Stimulated activated CD4-positive, alpha-beta T cell treated with anti-CD3 and anti-CD28 coated beads, TNF-alpha, amount 100 ng/mL, for 1 hour (primary cell): ENCODE data around the gene CBFB.

ENCODE experiments used
- DNase-seq, 3 donors: peaks; one replicate each; pipeline ENCODE4 v3.0.0-alpha.2; 2020; ENCODE audit warnings: low read depth in 3 of 3, low spot score in 1 of 3

CBFB gene

GRCh38 chr16:67016681-67017420 lies 12.1 kb upstream of the CBFB start:
- DNase-seq: no peak

DNA sequence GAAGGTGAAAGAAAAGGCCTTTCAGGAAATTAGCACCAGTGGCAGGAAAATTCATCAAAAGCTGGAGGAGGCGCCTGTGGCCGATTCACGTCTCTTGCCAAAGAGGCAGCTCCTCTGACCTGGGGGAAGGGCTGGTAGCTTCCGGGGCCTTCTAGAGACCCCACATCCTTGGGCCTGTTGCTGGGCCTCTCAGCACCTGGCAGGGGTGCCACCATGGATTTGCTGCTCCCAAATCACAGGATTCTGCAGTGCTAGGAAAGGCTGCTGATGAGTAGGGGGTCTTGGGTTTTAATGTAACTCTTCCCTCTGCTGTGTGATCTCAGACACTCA lies 11.6 kb upstream of the CBFB start:
- no peak for DNase-seq

GRCh38 chr16:67017810-67018488 lies 11.0 kb upstream of the CBFB start:
- peak; percentile 57 to 75 (median 65) for DNase-seq

DNA sequence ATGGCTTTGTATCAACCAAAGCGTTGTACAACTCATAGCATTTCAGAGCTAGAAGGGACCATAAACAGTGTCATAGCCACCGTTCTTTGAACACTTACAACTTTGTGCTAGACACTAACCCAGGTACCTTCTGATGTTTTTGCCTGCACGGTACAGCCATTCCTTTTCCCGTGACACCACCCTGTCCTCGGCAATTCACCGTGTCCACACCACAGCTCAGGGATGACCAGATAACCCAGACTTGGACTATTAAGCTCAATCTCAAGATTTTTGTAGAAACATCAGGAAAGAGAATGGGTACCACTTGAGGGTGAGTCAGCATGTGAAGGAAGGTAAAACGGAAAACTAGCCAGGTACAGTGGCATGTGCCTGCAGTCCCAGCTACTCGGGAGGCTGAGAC lies 9.8 kb upstream of the CBFB start:
- DNase-seq: no peak

- no peak for DNase-seq
Observed at GRCh38 chr16:67021321-67021720, 7.6 kb upstream of the CBFB start.

- no peak for DNase-seq
Observed at GRCh38 chr16:67022531-67023214, 6.3 kb upstream of the CBFB start.

DNA sequence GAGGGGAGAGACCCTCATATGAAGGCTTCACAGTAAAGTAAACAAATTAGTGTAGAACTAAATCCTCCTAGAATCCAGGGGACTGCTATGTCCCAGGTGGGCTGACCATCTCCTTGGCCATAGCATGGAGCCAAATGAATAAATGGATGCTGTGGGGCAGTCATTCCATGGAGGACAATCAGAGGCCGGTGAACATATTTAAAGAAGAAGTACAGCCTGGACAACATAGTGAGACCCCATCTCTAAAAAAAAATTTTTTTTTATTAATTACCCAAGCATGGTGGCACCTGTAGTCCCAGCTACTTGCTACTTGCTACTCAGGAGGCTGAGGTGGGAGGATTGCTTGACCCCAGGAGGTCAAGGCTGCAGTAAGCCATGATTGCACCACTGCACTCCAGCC lies 5.3 kb upstream of the CBFB start:
- DNase-seq: no peak

DNA sequence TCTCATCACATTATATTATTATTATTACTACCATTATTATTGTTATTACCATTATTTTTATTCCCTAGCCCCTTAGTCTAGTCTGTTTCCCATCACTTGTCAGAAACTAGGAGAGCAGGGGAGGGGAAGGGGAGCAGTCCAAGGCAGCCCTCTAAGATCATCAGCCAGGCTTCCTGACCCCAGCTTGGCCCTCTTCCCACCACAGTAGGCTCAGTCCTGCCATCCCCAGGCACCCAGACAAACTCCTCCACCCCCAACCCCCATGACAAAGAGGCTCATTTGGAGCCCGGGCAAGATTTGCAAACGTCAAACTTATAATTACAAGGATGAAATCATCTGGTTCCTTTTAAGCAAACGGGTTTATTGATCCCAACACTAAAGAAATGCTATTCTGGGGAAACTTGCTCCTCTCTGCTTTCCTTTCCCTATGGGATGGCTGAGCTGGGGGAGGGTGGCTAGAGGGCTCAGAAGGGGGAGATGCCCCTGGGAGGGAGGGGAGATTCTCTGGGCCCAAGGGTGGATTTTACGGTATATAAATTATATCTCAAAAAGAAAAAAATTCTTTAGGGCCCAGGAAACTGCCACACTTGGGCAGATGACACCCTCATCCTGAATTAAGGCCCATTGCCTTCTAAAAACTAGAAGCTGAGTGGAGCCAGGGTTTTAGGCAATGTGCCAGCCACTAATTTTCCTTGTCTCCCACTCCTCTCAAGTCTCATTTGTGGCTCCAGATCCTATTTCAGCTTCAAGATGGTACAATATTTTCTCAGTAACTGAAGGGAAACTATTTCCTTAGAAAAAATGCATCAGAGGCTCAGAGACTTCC lies 4.4 kb upstream of the CBFB start:
- DNase-seq: no peak

- no peak for DNase-seq
Observed at GRCh38 chr16:67025210-67025550, 3.8 kb upstream of the CBFB start.

GRCh38 chr16:67026570-67026969 lies 2.4 kb upstream of the CBFB start:
- DNase-seq: no peak

GRCh38 chr16:67027046-67027445 lies 1.9 kb upstream of the CBFB start:
- no peak for DNase-seq

GRCh38 chr16:67028167-67028695 lies 718 bp upstream of the CBFB start:
- no peak for DNase-seq

- DNase-seq: peak in 2 of 3 donors; percentile 17 to 46
Observed at GRCh38 chr16:67029254-67030096, 526 bp downstream of the CBFB start.

- DNase-seq: no peak
Observed at GRCh38 chr16:67030221-67030962, 1.4 kb downstream of the CBFB start.

DNA sequence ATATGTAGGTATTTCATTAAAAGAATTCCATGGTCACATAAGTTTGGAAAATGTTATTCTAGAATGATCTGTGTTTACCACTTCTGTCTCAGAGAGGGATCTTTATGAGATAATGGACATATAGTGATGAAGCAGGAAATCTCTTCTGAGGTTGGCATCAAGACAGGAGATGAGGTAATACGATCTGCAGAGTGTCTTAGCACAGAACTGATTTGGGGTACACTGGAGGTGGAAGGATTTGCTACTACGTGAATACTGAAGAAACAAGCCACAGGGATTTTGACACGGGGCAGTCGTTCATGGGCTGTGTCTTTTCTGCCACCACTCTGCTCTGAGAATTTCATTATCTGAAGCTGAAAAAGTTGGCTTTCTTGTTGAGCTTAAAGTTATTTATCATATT lies 5.5 kb downstream of the CBFB start:
- DNase-seq: no peak

DNA sequence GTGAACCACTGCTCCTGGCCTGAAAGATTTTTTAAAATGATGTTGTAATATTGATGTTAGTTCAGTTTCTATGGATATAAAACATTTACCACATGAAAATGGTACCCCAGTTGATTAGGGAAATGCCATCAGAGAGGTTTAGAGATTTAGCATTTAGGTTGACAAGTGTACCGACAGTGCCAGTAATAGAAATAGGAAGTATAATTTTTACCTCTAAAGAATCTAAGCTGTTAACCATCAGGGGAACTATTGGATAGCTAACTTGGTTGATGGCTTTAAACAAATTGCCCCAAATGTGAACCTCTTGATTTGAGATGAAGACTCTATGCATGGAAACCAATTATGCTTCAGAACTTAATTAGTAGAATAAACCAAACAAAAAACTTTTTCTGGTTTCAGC lies 6.4 kb downstream of the CBFB start:
- DNase-seq: no peak

- DNase-seq: no peak
Observed at GRCh38 chr16:67036323-67036741, 7.4 kb downstream of the CBFB start.

DNA sequence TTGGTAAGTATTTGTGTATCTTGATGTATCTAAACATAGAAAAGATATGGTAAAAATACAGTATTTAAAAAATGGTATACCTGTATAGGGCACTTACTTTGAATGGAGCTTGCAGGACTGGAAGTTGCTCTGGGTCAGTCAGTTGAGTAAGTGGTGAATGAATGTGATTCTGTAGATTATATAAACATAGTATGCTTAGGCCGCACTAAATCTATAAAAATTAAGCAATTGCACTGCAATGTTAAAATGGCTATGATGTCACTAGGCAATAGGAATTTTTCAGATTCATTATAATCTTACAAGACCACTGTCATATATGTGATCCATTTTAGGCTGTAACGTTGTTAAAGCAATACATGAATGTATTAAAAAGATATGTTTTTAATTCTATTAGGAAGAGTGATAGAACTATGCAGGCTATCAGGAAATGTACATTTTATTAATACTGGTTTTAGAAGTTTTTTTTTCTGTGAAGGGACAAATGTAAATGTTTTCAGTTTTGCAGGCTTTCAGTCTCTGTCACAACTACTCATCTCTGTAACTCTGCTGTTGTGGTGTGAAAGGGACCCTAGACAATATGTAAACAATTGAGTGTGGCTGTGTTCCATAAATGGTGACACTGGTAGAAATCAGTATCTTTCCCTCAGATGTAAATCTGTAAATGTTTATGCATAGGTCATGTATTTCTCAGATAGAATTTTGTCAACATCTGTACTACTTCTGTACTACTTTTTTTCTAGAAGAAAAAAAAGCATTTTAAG lies 10.5 kb downstream of the CBFB start:
- DNase-seq: no peak

- no peak for DNase-seq
Observed at GRCh38 chr16:67040166-67040565, 11.2 kb downstream of the CBFB start.
